ENCODE data around the gene MPPED2. TPM values are rescaled to one million over a fixed set of nuclear protein-coding genes. Genes with fewer than 3 reads are reported as not detected.
"Not testable (repeated sequence)": the region's sequence is repeated elsewhere in the genome, so short reads cannot be mapped to it uniquely, and the experiment has no call there.

The MPPED2 gene
- total RNA-seq, 6 experiments from 2014 or later, result 0.12 to 1.8 (median 0.75) TPM

DNA sequence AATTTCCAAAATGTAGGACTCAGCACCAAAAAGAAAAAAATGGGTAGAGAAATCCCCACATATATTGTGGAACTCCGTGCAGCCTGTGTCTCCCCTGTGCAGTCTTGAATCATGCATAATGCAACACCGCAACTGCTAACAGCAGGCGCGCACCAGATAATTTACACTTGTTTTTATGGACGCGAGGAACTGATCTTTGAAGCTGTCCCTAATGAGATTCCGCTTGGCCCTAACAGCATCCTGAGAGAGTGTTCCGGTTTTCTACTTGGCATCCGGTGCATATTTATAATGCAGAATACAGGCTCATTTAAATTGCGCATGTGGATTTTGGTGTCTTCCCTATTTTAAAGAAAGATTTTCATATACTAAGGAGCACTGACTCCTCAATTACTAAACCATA lies 21.1 kb downstream of the MPPED2 start:
- DNase-seq (no peak), ATAC-seq (no peak)
- Histone ChIP-seq H3K27me3 (no peaks in the 10 kb centered on the region), H3K36me3 (no peaks in the 10 kb centered on the region), H3K4me1 (peaks cover 0 to 9% (median 3%) of the 10 kb centered on the region in 4 donors), H3K27ac (no peak overlapping the region), H3K4me3 (no peak overlapping the region), H3K9me3 (no peaks in the 10 kb centered on the region)
- TF ChIP-seq, protein P1, sequence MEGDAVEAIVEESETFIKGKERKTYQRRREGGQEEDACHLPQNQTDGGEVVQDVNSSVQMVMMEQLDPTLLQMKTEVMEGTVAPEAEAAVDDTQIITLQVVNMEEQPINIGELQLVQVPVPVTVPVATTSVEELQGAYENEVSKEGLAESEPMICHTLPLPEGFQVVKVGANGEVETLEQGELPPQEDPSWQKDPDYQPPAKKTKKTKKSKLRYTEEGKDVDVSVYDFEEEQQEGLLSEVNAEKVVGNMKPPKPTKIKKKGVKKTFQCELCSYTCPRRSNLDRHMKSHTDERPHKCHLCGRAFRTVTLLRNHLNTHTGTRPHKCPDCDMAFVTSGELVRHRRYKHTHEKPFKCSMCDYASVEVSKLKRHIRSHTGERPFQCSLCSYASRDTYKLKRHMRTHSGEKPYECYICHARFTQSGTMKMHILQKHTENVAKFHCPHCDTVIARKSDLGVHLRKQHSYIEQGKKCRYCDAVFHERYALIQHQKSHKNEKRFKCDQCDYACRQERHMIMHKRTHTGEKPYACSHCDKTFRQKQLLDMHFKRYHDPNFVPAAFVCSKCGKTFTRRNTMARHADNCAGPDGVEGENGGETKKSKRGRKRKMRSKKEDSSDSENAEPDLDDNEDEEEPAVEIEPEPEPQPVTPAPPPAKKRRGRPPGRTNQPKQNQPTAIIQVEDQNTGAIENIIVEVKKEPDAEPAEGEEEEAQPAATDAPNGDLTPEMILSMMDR (IDR thresholded peaks at IDR 0.05), result no peak
- TF ChIP-seq POLR2A (IDR thresholded peaks at IDR 0.05), result no peak
- 82% methylated on average over 10 of the region's 10 CpGs for WGBS (ENCODE audit: insufficient coverage, low coverage, low lambda C conversion rate, missing lambda C conversion rate)
- intact Hi-C loops (cut with DNase I), result no loop called here

DNA sequence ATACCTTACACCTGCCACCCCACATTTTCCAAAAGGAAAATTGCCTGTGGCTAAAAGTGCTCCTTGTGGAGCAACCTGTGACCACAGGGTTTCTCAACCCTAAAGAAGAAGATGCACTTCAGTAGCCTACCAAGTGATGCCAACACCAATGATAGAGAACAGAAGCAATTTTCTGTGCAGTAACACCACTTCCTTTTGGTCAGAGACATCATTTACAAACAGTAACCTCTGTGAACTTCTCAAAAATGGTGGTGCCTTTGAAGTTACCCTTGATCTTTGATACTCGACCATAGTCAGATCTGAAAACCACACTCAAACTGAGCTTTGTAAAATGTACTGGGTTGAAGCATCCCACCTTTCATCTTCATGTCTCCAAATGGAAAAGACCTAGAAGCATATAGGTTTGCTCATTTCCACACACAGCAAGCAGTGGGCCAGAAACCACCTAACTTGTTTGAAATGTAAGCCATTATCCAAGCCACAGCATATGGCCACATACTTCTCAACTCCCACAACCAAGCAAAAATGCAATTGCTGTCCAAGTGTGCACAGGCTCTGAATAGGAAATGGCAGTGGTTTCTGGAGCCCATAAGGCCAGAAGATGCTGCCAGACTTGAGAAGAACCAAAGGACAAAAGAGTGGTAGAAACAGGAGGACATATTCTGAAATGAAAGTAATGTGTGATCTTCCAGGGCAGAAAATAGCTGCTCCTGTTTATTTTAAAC lies 24.3 kb downstream of the MPPED2 start:
- Histone ChIP-seq H3K4me1 (peaks cover 0 to 11% (median 3%) of the 10 kb centered on the region in 4 donors), H3K27me3 (no peaks in the 10 kb centered on the region), H3K9me3 (no peaks in the 10 kb centered on the region), H3K27ac (no peak overlapping the region), H3K36me3 (no peaks in the 10 kb centered on the region), H3K4me3 (no peak overlapping the region)
- no peak for TF ChIP-seq POLR2A (IDR thresholded peaks at IDR 0.05)
- TF ChIP-seq, protein P1 (IDR thresholded peaks at IDR 0.05), result no peak
- no peak for DNase-seq
- no peak for ATAC-seq
- intact Hi-C loops (cut with DNase I), result no loop called here
- WGBS (ENCODE audit: insufficient coverage, low coverage, low lambda C conversion rate, missing lambda C conversion rate), result 40% methylated on average over 1 of the region's 1 CpG

DNA sequence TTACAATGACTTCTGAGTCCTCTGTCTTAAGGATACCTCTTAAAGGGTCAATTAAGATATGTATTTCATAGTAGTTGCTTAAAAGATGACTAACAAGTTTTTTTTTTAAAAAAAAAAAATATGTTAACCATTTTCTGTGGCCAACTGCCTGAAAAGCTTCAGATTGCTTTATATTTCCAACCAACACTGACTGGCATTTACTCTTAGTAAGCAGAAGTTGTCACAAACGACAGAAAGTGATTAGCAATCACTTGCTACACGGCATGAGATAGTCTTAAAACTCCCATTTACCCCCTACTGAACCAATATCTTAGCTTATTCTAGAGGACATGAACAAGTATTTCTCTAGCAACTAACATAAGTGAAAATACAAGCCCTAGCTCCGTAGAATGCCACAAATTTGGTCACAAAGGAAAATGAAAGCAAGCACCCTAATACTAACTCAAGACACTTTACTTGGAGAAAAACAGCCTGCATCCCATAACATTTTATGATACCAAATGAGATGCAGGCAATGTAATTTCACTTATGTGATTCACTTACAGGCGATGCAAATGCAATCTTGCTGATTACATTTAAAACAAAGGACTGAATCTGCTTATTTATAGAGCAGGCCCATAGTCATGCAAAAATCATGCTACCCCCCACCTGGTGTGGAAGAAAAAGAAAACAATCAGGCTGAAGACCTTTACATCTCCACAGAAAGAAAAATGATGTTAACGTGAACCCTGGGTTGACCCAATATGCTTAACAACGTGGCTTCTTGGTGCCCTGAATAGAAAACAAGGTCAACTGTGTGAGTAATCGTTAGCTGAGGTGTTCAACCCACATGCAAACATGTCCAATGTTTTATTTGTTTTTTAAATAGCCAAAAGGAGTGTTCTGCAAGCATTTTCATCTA lies 25.7 kb downstream of the MPPED2 start:
- no peaks in the 10 kb centered on the region for H3K27me3 ChIP-seq
- peak; percentile 61 to 98 (median 72) for ATAC-seq

DNA sequence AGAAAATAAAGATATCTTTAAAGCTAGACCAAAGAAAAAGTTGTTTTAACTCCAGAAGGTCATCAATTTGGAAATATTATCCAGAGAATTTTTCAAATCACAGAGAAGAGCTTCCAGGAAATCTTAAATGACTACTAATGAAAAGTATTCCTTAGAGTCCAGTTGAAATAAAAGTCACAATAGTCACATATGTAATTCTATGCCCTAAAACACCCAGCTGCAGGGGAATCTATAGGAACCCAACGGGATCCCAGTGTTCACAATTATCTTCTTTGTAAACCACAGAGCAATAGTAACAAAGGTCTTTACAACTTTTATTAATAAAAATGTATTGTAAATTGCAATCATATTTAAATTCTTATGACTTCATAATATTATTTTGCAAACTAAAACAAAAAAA lies 27.1 kb downstream of the MPPED2 start:
- TF ChIP-seq POLR2A (IDR thresholded peaks at IDR 0.05), result no peak
- TF ChIP-seq, protein P1 (IDR thresholded peaks at IDR 0.05), result no peak
- 86% methylated on average over 1 of the region's 1 CpG for WGBS (ENCODE audit: insufficient coverage, low coverage, low lambda C conversion rate, missing lambda C conversion rate)
- no peak for ATAC-seq

More for the DNA sequence above, 25.7 kb downstream of the MPPED2 start:
- Histone ChIP-seq H3K4me3 (no peak overlapping the region), H3K9me3 (no peaks in the 10 kb centered on the region), H3K36me3 (no peaks in the 10 kb centered on the region), H3K27ac (peak overlapping the region in 1 of 3 donors; percentile 0), H3K4me1 (peaks cover 0 to 11% (median 3%) of the 10 kb centered on the region in 4 donors)
- DNase-seq, result no peak
- 31% methylated on average over 7 of the region's 7 CpGs for WGBS (ENCODE audit: insufficient coverage, low coverage, low lambda C conversion rate, missing lambda C conversion rate)
- intact Hi-C loops (cut with DNase I), result no loop called here
- TF ChIP-seq, protein P1 (IDR thresholded peaks at IDR 0.05), result no peak
- no peak for TF ChIP-seq POLR2A (IDR thresholded peaks at IDR 0.05)

DNA sequence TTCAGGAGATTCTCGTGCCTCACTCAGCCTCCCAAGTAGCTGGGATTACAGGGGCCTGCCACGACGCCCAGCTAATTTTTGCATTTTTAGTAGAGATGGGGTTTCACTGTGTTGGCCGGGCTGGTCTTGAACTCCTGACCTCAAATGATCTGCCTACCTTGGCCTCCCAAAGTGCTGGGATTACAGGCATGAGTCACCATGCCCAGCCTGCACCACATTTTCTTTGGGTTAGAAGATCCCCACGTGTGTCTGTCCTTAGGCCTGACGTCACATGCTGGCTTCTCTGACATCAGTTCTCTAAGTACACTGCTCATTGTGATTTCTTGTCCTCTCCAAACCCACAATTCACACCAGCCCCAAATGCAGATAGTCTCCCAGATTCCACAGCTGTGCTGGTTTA lies 31.6 kb downstream of the MPPED2 start:
- H3K36me3 ChIP-seq; H3K27me3 ChIP-seq; H3K9me3 ChIP-seq; H3K4me1 ChIP-seq; H3K27ac ChIP-seq; H3K4me3 ChIP-seq; ATAC-seq; DNase-seq; intact Hi-C loops (cut with DNase I): not testable (repeated sequence)
- 85% methylated on average over 5 of the region's 6 CpGs for WGBS (ENCODE audit: insufficient coverage, low coverage, low lambda C conversion rate, missing lambda C conversion rate)

More for the DNA sequence above, 27.1 kb downstream of the MPPED2 start:
- Histone ChIP-seq H3K27me3 (no peaks in the 10 kb centered on the region), H3K9me3 (no peaks in the 10 kb centered on the region), H3K4me3 (no peak overlapping the region), H3K36me3 (no peaks in the 10 kb centered on the region), H3K27ac (no peak overlapping the region), H3K4me1 (peaks cover 0 to 11% (median 3%) of the 10 kb centered on the region in 4 donors)
- DNase-seq, result no peak
- intact Hi-C loops (cut with DNase I), result no loop called here
